ENCODE measurements around the gene SPEF1. TPM values are rescaled to one million over a fixed set of nuclear protein-coding genes. Genes with fewer than 3 reads are reported as not detected.

Gene SPEF1
- total RNA-seq, 4 donors from 2014 or later, result 0.14 TPM; not detected in 3

- in situ Hi-C loops (cut with MboI; ENCODE audit: low pct_ligation_motif_present in 1 of 4, low pct_unique_long_range_greater_than_20kb in 1 of 4, low sequenced_read_pairs in 3 of 4), result no loop called here
- intact Hi-C loops (cut with DNase I; ENCODE audit: low total_unique reads), result no loop called here
- H3K9me3 ChIP-seq, result no peaks in the 10 kb centered on the region
- peaks cover 0 to 12% (median 3%) of the 10 kb centered on the region in 4 donors for H3K36me3 ChIP-seq
- H3K27ac ChIP-seq, result no peak overlapping the region
- TF ChIP-seq POLR2AphosphoS5 (IDR thresholded peaks at IDR 0.05), result no peak
- no peak for TF ChIP-seq EP300 (IDR thresholded peaks at IDR 0.05; ENCODE audit: low read depth)
- TF ChIP-seq POLR2A (IDR thresholded peaks at IDR 0.05), result no peak
- DNase-seq, result no peak
- no peak overlapping the region for H3K4me3 ChIP-seq
- no peaks in the 10 kb centered on the region for H3K27me3 ChIP-seq
- peaks cover 4 to 8% (median 7%) of the 10 kb centered on the region in 4 donors for H3K4me1 ChIP-seq
- 80% methylated on average over 7 of the region's 7 CpGs; no CpG with 5 or more reads in 1 of the 2 donors for WGBS, 2 donors (ENCODE audit: low coverage in 1 of 2)
Measured at GRCh38 chr20:3825526-3825925, 44.3 kb upstream of the SPEF1 start.

- H3K4me1 ChIP-seq, result peaks cover 11 to 16% (median 13%) of the 10 kb centered on the region in 4 donors
- 89% methylated on average over 16 of the region's 20 CpGs; no CpG with 5 or more reads in 1 of the 2 donors for WGBS, 2 donors (ENCODE audit: low coverage in 1 of 2)
- no peak overlapping the region for H3K4me3 ChIP-seq
- intact Hi-C loops (cut with DNase I; ENCODE audit: low total_unique reads) (no loop called here), in situ Hi-C loops (cut with MboI; ENCODE audit: low pct_ligation_motif_present in 1 of 4, low pct_unique_long_range_greater_than_20kb in 1 of 4, low sequenced_read_pairs in 3 of 4) (no loop called here)
- DNase-seq, result no peak
- no peak overlapping the region for H3K27ac ChIP-seq
- H3K9me3 ChIP-seq, result no peaks in the 10 kb centered on the region
- no peaks in the 10 kb centered on the region for H3K27me3 ChIP-seq
- no peak for TF ChIP-seq POLR2AphosphoS5 (IDR thresholded peaks at IDR 0.05)
- peaks cover 0 to 12% (median 3%) of the 10 kb centered on the region in 4 donors for H3K36me3 ChIP-seq
Measured at GRCh38 chr20:3823881-3824280, 42.6 kb upstream of the SPEF1 start.

GRCh38 chr20:3821996-3822395 lies 40.7 kb upstream of the SPEF1 start:
- no peaks in the 10 kb centered on the region for H3K9me3 ChIP-seq
- peaks cover 0 to 12% (median 3%) of the 10 kb centered on the region in 4 donors for H3K36me3 ChIP-seq
- no peak overlapping the region for H3K4me3 ChIP-seq
- peaks cover 16 to 24% (median 20%) of the 10 kb centered on the region in 4 donors for H3K4me1 ChIP-seq
- TF ChIP-seq POLR2AphosphoS5 (IDR thresholded peaks at IDR 0.05), result no peak
- no peak for TF ChIP-seq POLR2A (IDR thresholded peaks at IDR 0.05)
- TF ChIP-seq EP300 (IDR thresholded peaks at IDR 0.05; ENCODE audit: low read depth), result no peak
- no peak for TF ChIP-seq CTCF (IDR thresholded peaks at IDR 0.05)
- DNase-seq, result no peak
- no peaks in the 10 kb centered on the region for H3K27me3 ChIP-seq
- WGBS, 2 donors (ENCODE audit: low coverage in 1 of 2), result 97 to 100% methylated on average over 3 to 14 of the region's 14 CpGs
- intact Hi-C loops (cut with DNase I; ENCODE audit: low total_unique reads) (no loop called here), in situ Hi-C loops (cut with MboI; ENCODE audit: low pct_ligation_motif_present in 1 of 4, low pct_unique_long_range_greater_than_20kb in 1 of 4, low sequenced_read_pairs in 3 of 4) (no loop called here)
- H3K27ac ChIP-seq, result peak overlapping the region in 1 of 4 donors; percentile 97

- H3K36me3 ChIP-seq, result peaks cover 0 to 12% (median 3%) of the 10 kb centered on the region in 4 donors
- H3K27ac ChIP-seq, result peak overlapping the region; percentile 95 to 97 (median 96)
- H3K4me1 ChIP-seq, result peaks cover 16 to 24% (median 20%) of the 10 kb centered on the region in 4 donors
- in situ Hi-C loops (cut with MboI; ENCODE audit: low pct_ligation_motif_present in 1 of 4, low pct_unique_long_range_greater_than_20kb in 1 of 4, low sequenced_read_pairs in 3 of 4), result no loop called here
- intact Hi-C loops (cut with DNase I; ENCODE audit: low total_unique reads), result no loop called here
- WGBS, 2 donors (ENCODE audit: low coverage in 1 of 2), result 38 to 49% methylated on average over 19 to 20 of the region's 20 CpGs
- H3K9me3 ChIP-seq, result no peaks in the 10 kb centered on the region
- no peak for DNase-seq
- H3K4me3 ChIP-seq, result peak overlapping the region; percentile 43 to 73 (median 60)
- TF ChIP-seq CTCF (IDR thresholded peaks at IDR 0.05) (no peak), POLR2A (IDR thresholded peaks at IDR 0.05) (no peak), EP300 (IDR thresholded peaks at IDR 0.05; ENCODE audit: low read depth) (no peak), POLR2AphosphoS5 (IDR thresholded peaks at IDR 0.05) (no peak)
- no peaks in the 10 kb centered on the region for H3K27me3 ChIP-seq
Measured at GRCh38 chr20:3820901-3821727, 39.9 kb upstream of the SPEF1 start.
